Limb (tissue), 2 donors: ENCODE data around the gene MYBBP1A.
"Not testable (repeated sequence)": the region's sequence is repeated elsewhere in the genome, so short reads cannot be mapped to it uniquely, and the experiment has no call there.

ENCODE experiments used
- DNase-seq, 2 donors: peaks; one replicate each; pipeline ENCODE4 v3.0.0-alpha.2; 2016; ENCODE audit errors: extremely low spot score in 2 of 2

Gene MYBBP1A

GRCh38 chr17:4590981-4591453 lies 35.8 kb upstream of the MYBBP1A start:
- no peak for DNase-seq

- DNase-seq, result not testable (repeated sequence)
Observed at GRCh38 chr17:4590042-4590441, 34.9 kb upstream of the MYBBP1A start.

GRCh38 chr17:4588898-4589625 lies 33.9 kb upstream of the MYBBP1A start:
- DNase-seq, result no peak

GRCh38 chr17:4588391-4588790 lies 33.2 kb upstream of the MYBBP1A start:
- DNase-seq, result no peak

GRCh38 chr17:4587803-4588202 lies 32.6 kb upstream of the MYBBP1A start:
- no peak for DNase-seq

GRCh38 chr17:4587195-4587594 lies 32.0 kb upstream of the MYBBP1A start:
- DNase-seq, result no peak

- DNase-seq, result no peak
Observed at GRCh38 chr17:4586043-4586442, 30.9 kb upstream of the MYBBP1A start.

GRCh38 chr17:4585638-4585994 lies 30.4 kb upstream of the MYBBP1A start:
- no peak for DNase-seq

GRCh38 chr17:4584917-4585637 lies 29.9 kb upstream of the MYBBP1A start:
- no peak for DNase-seq

- DNase-seq, result peak in 1 of 2 donors; percentile 82
Observed at GRCh38 chr17:4584101-4584916, 29.1 kb upstream of the MYBBP1A start, which contains the start of gene SMTNL2. Gene SMTNL2 (plus strand): TSS chr17:4584529. CDS start chr17:4584606, 77 bp downstream.

GRCh38 chr17:4583782-4584100 lies 28.6 kb upstream of the MYBBP1A start:
- DNase-seq, result peak in 1 of 2 donors; percentile 69

GRCh38 chr17:4583206-4583605 lies 28.0 kb upstream of the MYBBP1A start:
- DNase-seq, result no peak

GRCh38 chr17:4582691-4583090 lies 27.5 kb upstream of the MYBBP1A start:
- no peak for DNase-seq

GRCh38 chr17:4582101-4582501 lies 26.9 kb upstream of the MYBBP1A start:
- DNase-seq, result no peak

GRCh38 chr17:4580291-4580690 lies 25.1 kb upstream of the MYBBP1A start:
- no peak for DNase-seq

GRCh38 chr17:4579678-4580077 lies 24.5 kb upstream of the MYBBP1A start:
- no peak for DNase-seq

GRCh38 chr17:4578349-4578748 lies 23.2 kb upstream of the MYBBP1A start:
- not testable (repeated sequence) for DNase-seq

GRCh38 chr17:4577386-4577993 lies 22.3 kb upstream of the MYBBP1A start:
- DNase-seq, result no peak

GRCh38 chr17:4576729-4577322 lies 21.6 kb upstream of the MYBBP1A start:
- DNase-seq, result peak in 1 of 2 donors; percentile 75

- DNase-seq, result no peak
Observed at GRCh38 chr17:4576161-4576558, 21.0 kb upstream of the MYBBP1A start.

GRCh38 chr17:4574448-4575045 lies 19.4 kb upstream of the MYBBP1A start:
- DNase-seq, result no peak
